IPS-20b (cell line): ENCODE results near the gene RYR3.

ENCODE experiments used
- H3K27ac ChIP-seq: one replicate; pipeline ENCODE4 v1.5.1; 2013; ENCODE audit warnings: low read length
- H3K27me3 ChIP-seq: 2 replicates; pipeline ENCODE4 v1.6.1; 2013; ENCODE audit warnings: mild to moderate bottlenecking, low read length, inconsistent platforms; ENCODE audit not compliant: insufficient read depth
- H3K36me3 ChIP-seq: 2 replicates; pipeline ENCODE4 v1.6.1; 2013; ENCODE audit warnings: low read depth, mild to moderate bottlenecking, inconsistent platforms, low read length, moderate library complexity; ENCODE audit not compliant: insufficient read depth
- H3K4me1 ChIP-seq: 2 replicates; pipeline ENCODE4 v1.6.1; 2013; ENCODE audit warnings: mild to moderate bottlenecking, control low read depth, inconsistent platforms, low read length, moderate library complexity; ENCODE audit not compliant: insufficient read depth
- H3K4me3 ChIP-seq: 2 replicates; pipeline ENCODE4 v1.5.1; 2013; ENCODE audit warnings: mild to moderate bottlenecking, low read length, inconsistent platforms
- H3K9ac ChIP-seq: 2 replicates; pipeline ENCODE4 v1.6.1; 2013; ENCODE audit warnings: low read depth, mild to moderate bottlenecking, inconsistent platforms, low read length, moderate library complexity
- H3K9me3 ChIP-seq: 2 replicates; pipeline ENCODE4 v1.6.1; 2013; ENCODE audit warnings: mild to moderate bottlenecking, low read depth, low read length, inconsistent platforms; ENCODE audit not compliant: insufficient read depth

The RYR3 gene

DNA sequence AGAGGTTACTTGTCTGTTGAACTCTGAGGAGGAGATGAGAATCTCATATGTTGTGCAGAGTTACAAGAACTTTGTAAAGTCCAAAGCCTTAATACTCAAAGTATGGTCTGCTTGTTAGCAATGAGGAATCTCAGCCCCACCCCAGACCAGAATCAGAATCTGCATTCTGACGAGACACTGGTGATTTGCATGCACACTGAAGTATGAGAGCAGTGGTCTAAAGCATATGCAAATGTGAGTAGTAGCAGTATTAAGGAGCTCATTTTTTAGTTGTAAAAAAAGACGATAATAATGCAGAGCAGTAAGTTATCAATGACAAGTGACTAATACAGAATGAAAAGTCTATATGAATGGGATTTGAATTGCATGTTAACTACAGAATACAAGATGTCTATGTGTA lies 327.7 kb downstream of the RYR3 start:
- no peaks in the 10 kb centered on the region for H3K27me3 ChIP-seq

DNA sequence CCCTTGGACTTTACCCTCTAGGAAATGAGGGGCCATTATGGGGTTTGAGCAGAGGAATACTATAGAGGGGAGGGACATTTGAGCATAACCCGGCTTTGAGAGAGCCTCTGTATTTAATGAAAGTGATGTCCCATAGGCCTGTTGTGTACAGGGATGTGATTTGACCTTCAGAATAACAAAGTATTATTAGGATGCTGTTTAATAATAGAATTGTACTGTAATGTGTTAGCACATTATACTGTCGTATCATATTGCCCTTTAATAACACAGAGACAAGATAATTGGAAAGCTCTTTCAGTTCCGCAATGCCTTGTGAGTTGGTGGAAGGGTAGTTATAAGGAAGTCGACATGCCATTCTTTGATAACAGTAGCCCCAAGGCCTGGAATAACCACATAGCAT lies 328.3 kb downstream of the RYR3 start:
- Histone ChIP-seq H3K9me3 (no peaks in the 10 kb centered on the region), H3K4me1 (no peaks in the 10 kb centered on the region), H3K27me3 (no peaks in the 10 kb centered on the region), H3K4me3 (no peak overlapping the region), H3K36me3 (no peaks in the 10 kb centered on the region), H3K9ac (no peak overlapping the region), H3K27ac (no peak overlapping the region)

More for the DNA sequence above, 327.7 kb downstream of the RYR3 start:
- H3K4me1 ChIP-seq, result no peaks in the 10 kb centered on the region
- H3K4me3 ChIP-seq, result no peak overlapping the region
- H3K9ac ChIP-seq, result no peak overlapping the region
- H3K27ac ChIP-seq, result no peak overlapping the region
- no peaks in the 10 kb centered on the region for H3K36me3 ChIP-seq
- no peaks in the 10 kb centered on the region for H3K9me3 ChIP-seq

DNA sequence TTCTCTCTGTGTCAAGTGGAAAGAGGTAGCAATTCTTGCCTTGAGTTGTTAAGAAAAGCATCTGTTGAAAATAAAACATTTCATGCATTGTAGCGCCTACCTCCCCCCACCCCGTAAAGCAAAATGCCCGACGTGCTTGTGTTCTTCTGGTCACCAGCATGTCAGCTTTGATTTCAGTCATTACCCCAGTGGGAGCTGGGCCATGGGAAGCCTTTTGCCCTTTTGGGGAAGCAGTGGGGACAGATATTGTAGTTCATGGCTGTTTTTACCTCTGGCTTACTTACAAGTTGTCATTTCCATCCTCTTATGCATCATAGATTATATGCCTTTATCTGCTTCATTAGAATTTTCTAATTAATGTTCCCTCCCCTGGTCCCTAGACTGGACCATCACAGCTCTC lies 328.7 kb downstream of the RYR3 start:
- Histone ChIP-seq H3K27ac (no peak overlapping the region), H3K4me1 (no peaks in the 10 kb centered on the region), H3K27me3 (no peaks in the 10 kb centered on the region), H3K4me3 (no peak overlapping the region), H3K9me3 (no peaks in the 10 kb centered on the region), H3K9ac (no peak overlapping the region), H3K36me3 (no peaks in the 10 kb centered on the region)

GRCh38 chr15:33639978-33640377 lies 329.2 kb downstream of the RYR3 start:
- Histone ChIP-seq H3K9me3 (no peaks in the 10 kb centered on the region), H3K4me1 (no peaks in the 10 kb centered on the region), H3K36me3 (no peaks in the 10 kb centered on the region), H3K4me3 (no peak overlapping the region), H3K9ac (no peak overlapping the region), H3K27ac (no peak overlapping the region), H3K27me3 (no peaks in the 10 kb centered on the region)

- Histone ChIP-seq H3K9ac (no peak overlapping the region), H3K27ac (no peak overlapping the region), H3K9me3 (no peaks in the 10 kb centered on the region), H3K4me1 (no peaks in the 10 kb centered on the region), H3K27me3 (no peaks in the 10 kb centered on the region), H3K4me3 (no peak overlapping the region), H3K36me3 (no peaks in the 10 kb centered on the region)
Measured at GRCh38 chr15:33641069-33641468, 330.3 kb downstream of the RYR3 start.

DNA sequence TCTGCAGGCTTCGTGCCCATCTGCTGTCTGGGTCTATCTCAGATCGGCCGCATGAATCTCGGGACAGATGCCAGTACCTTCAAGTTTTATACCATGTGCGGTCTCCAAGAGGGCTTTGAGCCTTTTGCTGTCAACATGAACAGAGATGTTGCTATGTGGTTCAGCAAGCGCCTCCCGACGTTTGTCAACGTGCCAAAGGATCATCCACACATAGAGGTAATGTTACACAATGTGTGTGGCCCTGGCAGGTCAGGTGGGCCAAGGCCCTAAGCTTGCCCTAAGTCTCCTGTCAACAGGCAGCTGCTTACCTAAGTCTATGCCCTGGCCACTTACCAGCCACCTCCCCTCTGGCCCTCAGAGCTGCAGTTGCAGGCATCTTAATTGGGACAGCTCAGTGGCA lies 333.5 kb downstream of the RYR3 start:
- H3K27me3 ChIP-seq, result no peaks in the 10 kb centered on the region
- no peaks in the 10 kb centered on the region for H3K4me1 ChIP-seq
- no peaks in the 10 kb centered on the region for H3K36me3 ChIP-seq
- no peak overlapping the region for H3K27ac ChIP-seq
- no peak overlapping the region for H3K9ac ChIP-seq
- no peak overlapping the region for H3K4me3 ChIP-seq
- no peaks in the 10 kb centered on the region for H3K9me3 ChIP-seq

DNA sequence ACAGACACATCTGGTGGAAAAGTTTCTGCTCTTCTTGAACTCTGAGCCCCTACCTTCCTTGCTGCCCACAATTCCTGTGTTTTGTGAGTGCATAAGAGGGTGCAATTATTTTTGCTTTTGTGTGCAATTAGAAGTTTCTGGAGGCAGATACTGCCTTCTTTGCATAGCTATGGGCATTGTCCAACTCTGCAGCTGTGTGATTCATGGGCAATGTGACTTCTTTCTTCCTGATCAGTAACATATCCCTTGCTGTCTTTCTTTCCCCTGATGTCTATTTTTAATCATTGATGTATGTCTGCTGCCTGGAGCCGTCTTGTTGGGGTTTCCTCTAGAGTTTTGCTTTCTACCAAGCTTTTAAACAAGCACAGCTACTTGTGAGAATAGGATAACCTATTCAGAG lies 336.0 kb downstream of the RYR3 start:
- no peaks in the 10 kb centered on the region for H3K9me3 ChIP-seq
- H3K4me3 ChIP-seq, result no peak overlapping the region
- no peaks in the 10 kb centered on the region for H3K4me1 ChIP-seq
- H3K9ac ChIP-seq, result no peak overlapping the region
- no peak overlapping the region for H3K27ac ChIP-seq
- no peaks in the 10 kb centered on the region for H3K27me3 ChIP-seq
- H3K36me3 ChIP-seq, result no peaks in the 10 kb centered on the region

- H3K4me1 ChIP-seq, result no peaks in the 10 kb centered on the region
- no peaks in the 10 kb centered on the region for H3K27me3 ChIP-seq
- no peaks in the 10 kb centered on the region for H3K9me3 ChIP-seq
- no peak overlapping the region for H3K4me3 ChIP-seq
- no peaks in the 10 kb centered on the region for H3K36me3 ChIP-seq
- H3K9ac ChIP-seq, result no peak overlapping the region
- no peak overlapping the region for H3K27ac ChIP-seq
Measured at GRCh38 chr15:33649217-33649933, 338.6 kb downstream of the RYR3 start.

- H3K4me3 ChIP-seq, result no peak overlapping the region
- H3K27me3 ChIP-seq, result no peaks in the 10 kb centered on the region
- no peaks in the 10 kb centered on the region for H3K9me3 ChIP-seq
- H3K27ac ChIP-seq, result no peak overlapping the region
- no peaks in the 10 kb centered on the region for H3K4me1 ChIP-seq
- no peaks in the 10 kb centered on the region for H3K36me3 ChIP-seq
- H3K9ac ChIP-seq, result no peak overlapping the region
Measured at GRCh38 chr15:33654860-33655259, 344.1 kb downstream of the RYR3 start.

- H3K27ac ChIP-seq, result no peak overlapping the region
- H3K9ac ChIP-seq, result no peak overlapping the region
- H3K9me3 ChIP-seq, result no peaks in the 10 kb centered on the region
- H3K27me3 ChIP-seq, result no peaks in the 10 kb centered on the region
- no peaks in the 10 kb centered on the region for H3K4me1 ChIP-seq
- no peaks in the 10 kb centered on the region for H3K36me3 ChIP-seq
- no peak overlapping the region for H3K4me3 ChIP-seq
Measured at GRCh38 chr15:33655488-33655887, 344.7 kb downstream of the RYR3 start.

GRCh38 chr15:33656168-33656567 lies 345.4 kb downstream of the RYR3 start:
- Histone ChIP-seq H3K9me3 (no peaks in the 10 kb centered on the region), H3K27me3 (no peaks in the 10 kb centered on the region), H3K4me1 (no peaks in the 10 kb centered on the region), H3K27ac (no peak overlapping the region), H3K9ac (no peak overlapping the region), H3K36me3 (no peaks in the 10 kb centered on the region), H3K4me3 (no peak overlapping the region)

- H3K4me3 ChIP-seq, result no peak overlapping the region
- no peak overlapping the region for H3K27ac ChIP-seq
- H3K4me1 ChIP-seq, result no peaks in the 10 kb centered on the region
- no peak overlapping the region for H3K9ac ChIP-seq
- no peaks in the 10 kb centered on the region for H3K36me3 ChIP-seq
- H3K27me3 ChIP-seq, result no peaks in the 10 kb centered on the region
- H3K9me3 ChIP-seq, result no peaks in the 10 kb centered on the region
Measured at GRCh38 chr15:33660151-33660550, 349.4 kb downstream of the RYR3 start.
